Measurements from ENCODE around the gene PLAC9.
"Not testable (repeated sequence)": the region's sequence is repeated elsewhere in the genome, so short reads cannot be mapped to it uniquely, and the experiment has no call there.

The PLAC9 gene

GRCh38 chr10:80132299-80133139 lies at the start of gene PLAC9:
TSS of gene PLAC9 (plus strand) at chr10:80132730. CDS start at chr10:80132763, 33 bp downstream.
- Histone ChIP-seq H3K27me3 (peaks cover 58% of the 10 kb centered on the region), H3K27ac (no peak within 1 kb of the TSS), H3K4me1 (ENCODE audit: control insufficient read depth in 1 of 2, insufficient read depth in 1 of 2, low read depth in 1 of 2, low read length in 1 of 2) (peaks cover 0 to 5% of the 10 kb centered on the region in 2 experiments), H3K9me3 (no peaks in the 10 kb centered on the region), H3K36me3 (no peaks in the 10 kb centered on the region), H3K4me3 (ENCODE audit: low read depth in 1 of 2, low read length in 1 of 2) (no peak within 1 kb of the TSS)
- no peak for TF ChIP-seq CTCF (IDR thresholded peaks at IDR 0.05)

- Histone ChIP-seq H3K4me1 (ENCODE audit: control insufficient read depth in 1 of 2, insufficient read depth in 1 of 2, low read depth in 1 of 2, low read length in 1 of 2) (no peaks in the 10 kb centered on the region), H3K9me3 (no peaks in the 10 kb centered on the region), H3K4me3 (ENCODE audit: low read depth in 1 of 2, low read length in 1 of 2) (no peak overlapping the region), H3K27ac (no peak overlapping the region), H3K27me3 (no peaks in the 10 kb centered on the region), H3K36me3 (peaks cover 10% of the 10 kb centered on the region)
- no peak for TF ChIP-seq CTCF (IDR thresholded peaks at IDR 0.05)
Measured at GRCh38 chr10:80090121-80090520, 42.4 kb upstream of the PLAC9 start.

- H3K36me3 ChIP-seq = peaks cover 10% of the 10 kb centered on the region
- H3K27me3 ChIP-seq = no peaks in the 10 kb centered on the region
- no peak overlapping the region for H3K27ac ChIP-seq
- no peaks in the 10 kb centered on the region for H3K9me3 ChIP-seq
- no peak for TF ChIP-seq CTCF (IDR thresholded peaks at IDR 0.05)
- no peaks in the 10 kb centered on the region for H3K4me1 ChIP-seq (ENCODE audit: control insufficient read depth in 1 of 2, insufficient read depth in 1 of 2, low read depth in 1 of 2, low read length in 1 of 2)
- H3K4me3 ChIP-seq (ENCODE audit: low read depth in 1 of 2, low read length in 1 of 2) = no peak overlapping the region
Measured at GRCh38 chr10:80094231-80094630, 38.3 kb upstream of the PLAC9 start.

GRCh38 chr10:80098272-80098671 lies 34.3 kb upstream of the PLAC9 start:
- not testable (repeated sequence) for H3K36me3 ChIP-seq; H3K4me3 ChIP-seq (ENCODE audit: low read depth in 1 of 2, low read length in 1 of 2); H3K9me3 ChIP-seq; H3K27ac ChIP-seq; H3K27me3 ChIP-seq; H3K4me1 ChIP-seq (ENCODE audit: control insufficient read depth in 1 of 2, insufficient read depth in 1 of 2, low read depth in 1 of 2, low read length in 1 of 2)

- not testable (repeated sequence) for H3K27me3 ChIP-seq; H3K9me3 ChIP-seq; H3K4me3 ChIP-seq (ENCODE audit: low read depth in 1 of 2, low read length in 1 of 2); H3K36me3 ChIP-seq; H3K27ac ChIP-seq; H3K4me1 ChIP-seq (ENCODE audit: control insufficient read depth in 1 of 2, insufficient read depth in 1 of 2, low read depth in 1 of 2, low read length in 1 of 2)
Measured at GRCh38 chr10:80099295-80099694, 33.2 kb upstream of the PLAC9 start.

- H3K27ac ChIP-seq = no peak overlapping the region
- H3K4me1 ChIP-seq (ENCODE audit: control insufficient read depth in 1 of 2, insufficient read depth in 1 of 2, low read depth in 1 of 2, low read length in 1 of 2) = no peaks in the 10 kb centered on the region
- H3K36me3 ChIP-seq = no peaks in the 10 kb centered on the region
- no peaks in the 10 kb centered on the region for H3K9me3 ChIP-seq
- TF ChIP-seq CTCF (IDR thresholded peaks at IDR 0.05) = no peak
- H3K4me3 ChIP-seq (ENCODE audit: low read depth in 1 of 2, low read length in 1 of 2) = no peak overlapping the region
- no peaks in the 10 kb centered on the region for H3K27me3 ChIP-seq
Measured at GRCh38 chr10:80100116-80100515, 32.4 kb upstream of the PLAC9 start.

Measured in neutrophil (primary cell).